ENCODE data around the gene ZNF559.
"Not testable (repeated sequence)": the region's sequence is repeated elsewhere in the genome, so short reads cannot be mapped to it uniquely, and the experiment has no call there.

Gene ZNF559

DNA sequence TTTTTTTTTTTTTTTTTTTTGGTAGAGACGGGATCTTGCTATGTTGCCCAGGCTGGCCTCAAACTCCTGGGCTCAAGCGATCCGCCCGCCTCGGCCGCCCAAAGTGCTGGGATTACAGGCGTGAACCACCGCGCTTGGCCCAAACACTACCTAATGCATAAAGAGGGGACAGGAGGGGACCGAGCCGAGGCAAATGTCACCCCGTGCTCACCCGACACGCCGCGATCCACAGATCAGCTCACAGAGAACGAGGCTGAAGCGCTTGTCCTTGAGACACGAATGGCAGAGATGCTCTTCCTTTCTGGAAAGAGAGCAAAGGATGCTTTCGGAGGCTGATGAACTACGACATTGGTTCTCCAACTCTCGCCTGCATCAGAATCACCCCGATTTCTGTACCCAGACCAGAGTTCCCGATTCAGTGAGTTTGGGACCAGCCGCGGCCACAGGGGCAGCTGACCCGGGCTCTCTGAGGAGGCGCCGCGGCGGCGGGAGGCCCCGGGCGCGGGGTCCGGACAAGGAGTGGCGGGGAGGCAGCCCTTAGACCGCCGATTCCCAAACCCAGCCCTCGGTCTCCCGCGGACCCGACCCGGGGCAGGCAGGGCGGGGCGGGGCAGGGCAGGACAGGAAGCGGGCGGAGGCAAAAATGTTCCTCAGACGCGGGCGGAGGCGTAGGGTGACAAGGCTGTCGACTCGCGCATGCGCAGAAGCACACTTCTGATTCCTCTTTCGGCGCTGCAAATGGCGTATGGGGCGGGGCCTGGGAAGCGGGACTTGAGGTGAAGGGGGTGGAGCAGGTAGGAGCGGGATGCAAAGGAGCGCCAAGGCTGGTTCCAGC lies 14.6 kb upstream of the ZNF559 start, which contains the start of gene ZNF699:
TSS of gene ZNF699 (minus strand) at position 700 of the 835 bp plus-strand sequence. CDS start 4,719 bp downstream, outside the sequence.
- H3K4me3 ChIP-seq (ENCODE audit: low read depth, low read length): peak within 1 kb of the TSS; percentile 95
- TF ChIP-seq, protein P1, sequence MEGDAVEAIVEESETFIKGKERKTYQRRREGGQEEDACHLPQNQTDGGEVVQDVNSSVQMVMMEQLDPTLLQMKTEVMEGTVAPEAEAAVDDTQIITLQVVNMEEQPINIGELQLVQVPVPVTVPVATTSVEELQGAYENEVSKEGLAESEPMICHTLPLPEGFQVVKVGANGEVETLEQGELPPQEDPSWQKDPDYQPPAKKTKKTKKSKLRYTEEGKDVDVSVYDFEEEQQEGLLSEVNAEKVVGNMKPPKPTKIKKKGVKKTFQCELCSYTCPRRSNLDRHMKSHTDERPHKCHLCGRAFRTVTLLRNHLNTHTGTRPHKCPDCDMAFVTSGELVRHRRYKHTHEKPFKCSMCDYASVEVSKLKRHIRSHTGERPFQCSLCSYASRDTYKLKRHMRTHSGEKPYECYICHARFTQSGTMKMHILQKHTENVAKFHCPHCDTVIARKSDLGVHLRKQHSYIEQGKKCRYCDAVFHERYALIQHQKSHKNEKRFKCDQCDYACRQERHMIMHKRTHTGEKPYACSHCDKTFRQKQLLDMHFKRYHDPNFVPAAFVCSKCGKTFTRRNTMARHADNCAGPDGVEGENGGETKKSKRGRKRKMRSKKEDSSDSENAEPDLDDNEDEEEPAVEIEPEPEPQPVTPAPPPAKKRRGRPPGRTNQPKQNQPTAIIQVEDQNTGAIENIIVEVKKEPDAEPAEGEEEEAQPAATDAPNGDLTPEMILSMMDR (IDR thresholded peaks at IDR 0.05; ENCODE audit: low read depth, low read length): no peak

DNA sequence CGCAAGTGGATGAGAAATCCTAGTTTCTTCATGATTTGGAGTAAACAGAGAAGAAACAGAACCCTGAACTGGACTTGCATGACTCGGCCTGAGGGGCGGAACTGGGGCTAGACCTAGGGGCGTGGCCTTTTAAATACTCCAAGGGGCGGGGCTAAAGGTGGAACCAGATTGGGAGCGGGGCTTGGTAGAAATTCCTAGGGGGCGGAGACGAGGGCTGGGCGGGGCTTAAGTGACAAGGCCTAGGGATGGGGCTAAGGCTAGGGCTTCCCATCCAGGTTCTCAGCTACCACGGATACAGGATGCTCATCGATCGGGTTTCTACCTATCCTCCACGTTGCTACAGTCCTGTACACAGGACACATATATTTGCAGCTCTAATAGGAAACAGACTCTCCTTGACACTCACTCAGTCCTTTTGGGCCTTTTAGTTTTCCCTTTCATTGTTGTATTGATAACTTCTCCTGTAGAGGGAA lies 14.0 kb upstream of the ZNF559 start:
- peak overlapping the region; percentile 95 for H3K4me3 ChIP-seq (ENCODE audit: low read depth, low read length)
- TF ChIP-seq, protein P1 (IDR thresholded peaks at IDR 0.05; ENCODE audit: low read depth, low read length): no peak

DNA sequence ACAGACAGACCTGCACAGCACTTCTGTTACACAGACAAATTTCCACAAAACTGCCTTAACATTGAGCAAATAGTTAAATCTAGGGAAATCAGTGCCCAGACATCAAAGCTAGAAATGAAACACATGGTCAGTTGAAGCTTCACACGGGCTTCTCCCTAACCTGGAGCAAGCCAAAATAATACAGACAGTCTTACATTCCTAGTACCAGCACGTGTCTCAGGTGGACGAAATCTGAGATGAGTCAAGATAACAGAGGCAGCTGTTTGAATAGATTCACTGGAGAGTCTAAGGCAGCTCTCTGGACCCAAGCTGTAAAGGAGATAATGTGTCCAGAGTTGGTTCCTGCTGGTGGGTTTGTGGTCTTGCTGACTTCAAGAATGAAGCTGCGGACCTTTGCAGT lies 10.2 kb upstream of the ZNF559 start:
- TF ChIP-seq, protein P1 (IDR thresholded peaks at IDR 0.05; ENCODE audit: low read depth, low read length): no peak
- H3K4me3 ChIP-seq (ENCODE audit: low read depth, low read length): no peak overlapping the region

DNA sequence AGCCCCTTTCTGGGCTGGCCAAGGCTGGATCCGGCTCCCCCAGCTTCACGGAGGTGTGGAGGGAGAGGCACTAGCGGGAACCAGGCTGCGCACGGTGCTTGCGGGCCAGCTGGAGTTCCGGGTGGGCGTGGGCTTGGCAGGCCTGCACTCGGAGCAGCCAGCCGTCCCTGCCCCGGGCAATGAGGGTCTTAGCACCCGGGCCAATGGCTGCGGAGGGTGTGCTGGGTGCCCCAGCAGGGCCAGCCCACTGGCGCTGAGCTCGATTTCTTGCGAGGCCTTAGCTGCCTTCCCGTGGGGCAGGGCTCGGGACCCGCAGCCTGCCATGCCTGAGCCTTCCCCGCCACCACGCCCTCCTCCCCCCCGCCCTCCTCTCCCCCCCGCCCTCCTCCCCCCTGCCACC lies 2.6 kb upstream of the ZNF559 start:
- no peak overlapping the region for H3K4me3 ChIP-seq (ENCODE audit: low read depth, low read length)
- TF ChIP-seq, protein P1 (IDR thresholded peaks at IDR 0.05; ENCODE audit: low read depth, low read length): no peak

DNA sequence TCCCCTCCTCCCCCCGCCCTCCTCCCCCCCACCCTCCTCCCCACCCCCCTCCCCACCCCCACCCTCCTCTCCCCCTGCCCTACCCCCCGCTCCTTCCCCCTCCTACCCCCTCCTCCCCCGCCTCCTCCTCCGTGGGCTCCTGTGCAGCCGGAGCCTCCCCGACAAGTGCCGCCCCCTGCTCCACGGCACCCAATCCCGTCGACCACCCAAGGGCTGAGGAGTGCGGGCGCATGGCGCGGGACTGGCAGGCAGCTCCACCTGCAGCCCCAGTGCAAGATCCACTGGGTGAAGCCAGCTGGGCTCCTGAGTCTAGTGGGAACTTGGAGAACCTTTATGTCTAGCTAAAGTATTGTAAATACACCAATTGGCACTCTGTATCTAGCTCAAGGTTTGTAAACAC lies 2.2 kb upstream of the ZNF559 start:
- not testable (repeated sequence) for H3K4me3 ChIP-seq (ENCODE audit: low read depth, low read length)

DNA sequence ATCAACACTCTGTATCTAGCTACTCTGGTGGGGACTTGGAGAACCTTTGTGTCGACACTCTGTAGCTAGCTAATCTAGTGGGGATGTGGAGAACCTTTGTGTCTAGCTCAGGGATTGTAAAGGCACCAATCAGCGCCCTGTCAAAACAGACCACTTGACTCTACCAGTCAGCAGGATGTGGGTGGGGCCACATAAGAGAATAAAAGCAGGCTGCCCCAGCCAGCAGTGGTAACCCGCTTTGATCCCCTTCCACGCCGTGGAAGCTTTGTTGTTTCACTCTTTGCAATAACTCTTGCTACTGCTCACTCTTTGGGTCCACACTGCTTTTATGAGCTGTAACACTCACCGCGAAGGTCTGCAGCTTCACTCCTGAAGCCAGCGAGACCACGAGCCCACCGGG lies 1.8 kb upstream of the ZNF559 start:
- H3K4me3 ChIP-seq (ENCODE audit: low read depth, low read length): not testable (repeated sequence)

DNA sequence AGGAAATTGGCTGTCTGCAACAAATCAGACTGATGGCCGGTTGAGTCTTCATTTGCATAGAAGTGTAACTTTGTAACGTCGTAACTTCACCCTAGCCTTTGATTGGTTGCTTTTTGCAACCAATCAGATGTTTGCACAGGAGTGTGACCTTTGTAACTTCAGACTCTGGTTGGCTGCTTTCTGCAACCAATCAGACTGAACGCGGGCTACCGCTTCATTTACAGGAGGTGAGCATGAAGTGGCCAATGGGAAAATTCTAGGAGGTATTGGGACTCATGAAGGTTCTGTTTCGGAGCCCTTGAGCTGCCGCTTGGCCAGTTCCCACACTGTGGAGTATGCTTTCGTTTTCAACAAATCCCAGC lies 441 bp upstream of the ZNF559 start:
- TF ChIP-seq, protein P1 (IDR thresholded peaks at IDR 0.05; ENCODE audit: low read depth, low read length): no peak
- H3K4me3 ChIP-seq (ENCODE audit: low read depth, low read length): peak overlapping the region; percentile 75

DNA sequence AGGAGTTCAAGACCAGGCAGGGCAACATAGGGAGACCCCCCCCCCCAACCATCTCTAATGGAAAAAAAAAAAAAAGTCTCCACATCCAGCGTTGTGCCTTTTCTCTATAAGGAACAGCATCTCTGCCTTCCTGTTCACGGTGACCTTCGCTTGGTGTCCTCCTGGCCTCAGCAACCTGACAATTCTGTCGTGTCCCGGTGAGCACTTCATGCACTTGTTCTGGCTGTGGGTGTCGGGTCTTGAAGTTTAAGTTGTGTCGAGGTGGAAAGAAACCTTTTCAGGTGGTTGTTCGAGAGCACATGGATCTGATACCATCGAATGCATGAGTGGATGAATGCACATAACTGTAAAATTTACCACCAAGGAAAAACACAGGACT lies 594 bp downstream of the ZNF559 start:
- TF ChIP-seq, protein P1 (IDR thresholded peaks at IDR 0.05; ENCODE audit: low read depth, low read length): no peak
- H3K4me3 ChIP-seq (ENCODE audit: low read depth, low read length): peak overlapping the region; percentile 75
